ENCODE data around the gene GSTO1.
"Not testable (repeated sequence)": the region's sequence is repeated elsewhere in the genome, so short reads cannot be mapped to it uniquely, and the experiment has no call there.

GSTO1 gene

GRCh38 chr10:104242545-104242944 lies 12.1 kb upstream of the GSTO1 start:
- TF ChIP-seq, protein P1, sequence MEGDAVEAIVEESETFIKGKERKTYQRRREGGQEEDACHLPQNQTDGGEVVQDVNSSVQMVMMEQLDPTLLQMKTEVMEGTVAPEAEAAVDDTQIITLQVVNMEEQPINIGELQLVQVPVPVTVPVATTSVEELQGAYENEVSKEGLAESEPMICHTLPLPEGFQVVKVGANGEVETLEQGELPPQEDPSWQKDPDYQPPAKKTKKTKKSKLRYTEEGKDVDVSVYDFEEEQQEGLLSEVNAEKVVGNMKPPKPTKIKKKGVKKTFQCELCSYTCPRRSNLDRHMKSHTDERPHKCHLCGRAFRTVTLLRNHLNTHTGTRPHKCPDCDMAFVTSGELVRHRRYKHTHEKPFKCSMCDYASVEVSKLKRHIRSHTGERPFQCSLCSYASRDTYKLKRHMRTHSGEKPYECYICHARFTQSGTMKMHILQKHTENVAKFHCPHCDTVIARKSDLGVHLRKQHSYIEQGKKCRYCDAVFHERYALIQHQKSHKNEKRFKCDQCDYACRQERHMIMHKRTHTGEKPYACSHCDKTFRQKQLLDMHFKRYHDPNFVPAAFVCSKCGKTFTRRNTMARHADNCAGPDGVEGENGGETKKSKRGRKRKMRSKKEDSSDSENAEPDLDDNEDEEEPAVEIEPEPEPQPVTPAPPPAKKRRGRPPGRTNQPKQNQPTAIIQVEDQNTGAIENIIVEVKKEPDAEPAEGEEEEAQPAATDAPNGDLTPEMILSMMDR (IDR thresholded peaks at IDR 0.05; ENCODE audit: poor library complexity, severe bottlenecking) = no peak
- H3K4me3 ChIP-seq (ENCODE audit: severe bottlenecking) = no peak overlapping the region
- no peaks in the 10 kb centered on the region for H3K36me3 ChIP-seq (ENCODE audit: low read depth)
- no peak for ATAC-seq (ENCODE audit: low read depth)
- H3K9me3 ChIP-seq (ENCODE audit: severe bottlenecking) = no peaks in the 10 kb centered on the region
- no peaks in the 10 kb centered on the region for H3K4me1 ChIP-seq (ENCODE audit: insufficient read depth, poor library complexity, severe bottlenecking)
- no peak for DNase-seq (ENCODE audit: low spot score)
- no peaks in the 10 kb centered on the region for H3K27me3 ChIP-seq (ENCODE audit: insufficient read depth, poor library complexity, severe bottlenecking)
- no peak overlapping the region for H3K27ac ChIP-seq (ENCODE audit: poor library complexity, severe bottlenecking)

DNA sequence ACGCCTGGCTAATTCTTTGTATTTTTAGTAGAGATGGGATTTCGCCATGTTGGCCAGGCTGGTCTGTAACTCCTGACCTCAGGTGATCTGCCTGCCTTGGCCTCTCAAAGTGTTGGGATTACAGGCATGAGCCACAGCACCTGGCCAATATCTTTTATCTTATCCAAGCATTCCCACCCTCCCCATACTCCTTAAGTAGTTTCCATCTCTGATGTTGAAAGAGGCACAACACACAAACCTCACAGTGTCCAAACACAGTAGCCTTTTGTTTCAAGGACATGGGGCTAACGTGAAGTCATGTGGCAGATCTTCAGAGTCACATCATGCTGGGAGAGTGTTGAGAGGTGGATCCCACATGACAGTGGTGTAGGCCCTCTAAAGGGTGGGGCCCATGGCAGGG lies 11.7 kb upstream of the GSTO1 start:
- not testable (repeated sequence) for H3K27ac ChIP-seq (ENCODE audit: poor library complexity, severe bottlenecking); H3K27me3 ChIP-seq (ENCODE audit: insufficient read depth, poor library complexity, severe bottlenecking); H3K36me3 ChIP-seq (ENCODE audit: low read depth); H3K4me3 ChIP-seq (ENCODE audit: severe bottlenecking); ATAC-seq (ENCODE audit: low read depth); H3K9me3 ChIP-seq (ENCODE audit: severe bottlenecking); DNase-seq (ENCODE audit: low spot score); H3K4me1 ChIP-seq (ENCODE audit: insufficient read depth, poor library complexity, severe bottlenecking)

GRCh38 chr10:104243512-104243911 lies 11.2 kb upstream of the GSTO1 start:
- Histone ChIP-seq H3K27me3 (ENCODE audit: insufficient read depth, poor library complexity, severe bottlenecking) (no peaks in the 10 kb centered on the region), H3K4me1 (ENCODE audit: insufficient read depth, poor library complexity, severe bottlenecking) (no peaks in the 10 kb centered on the region), H3K4me3 (ENCODE audit: severe bottlenecking) (no peak overlapping the region), H3K27ac (ENCODE audit: poor library complexity, severe bottlenecking) (no peak overlapping the region), H3K36me3 (ENCODE audit: low read depth) (no peaks in the 10 kb centered on the region), H3K9me3 (ENCODE audit: severe bottlenecking) (no peaks in the 10 kb centered on the region)
- no peak for DNase-seq (ENCODE audit: low spot score)
- ATAC-seq (ENCODE audit: low read depth) = no peak
- TF ChIP-seq, protein P1 (IDR thresholded peaks at IDR 0.05; ENCODE audit: poor library complexity, severe bottlenecking) = no peak

DNA sequence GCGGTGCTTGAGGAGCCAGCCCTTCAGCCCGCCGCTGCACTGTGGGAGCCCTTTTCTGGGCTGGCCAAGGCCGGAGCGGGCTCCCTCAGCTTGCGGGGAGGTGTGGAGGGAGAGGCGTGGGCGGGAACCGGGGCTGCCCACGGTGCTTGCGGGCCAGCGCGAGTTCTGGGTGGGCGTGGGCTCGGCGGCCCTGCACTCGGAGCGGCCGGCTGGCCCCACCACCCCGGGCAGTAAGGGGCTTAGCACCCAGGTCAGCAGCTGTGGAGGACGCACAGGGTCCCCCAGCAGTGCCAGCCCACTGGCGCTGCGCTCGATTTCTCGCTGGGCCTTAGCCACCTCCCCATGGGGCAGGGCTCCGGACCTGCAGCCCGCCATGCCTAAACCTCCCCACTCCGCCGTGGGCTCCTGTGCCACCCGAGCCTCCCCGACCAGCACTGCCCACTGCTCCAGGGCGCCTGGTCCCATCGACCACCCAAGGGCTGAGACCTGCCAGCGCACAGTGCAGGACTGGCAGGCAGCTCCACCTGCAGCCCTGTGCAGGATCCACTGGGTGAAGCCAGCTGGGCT lies 9.5 kb upstream of the GSTO1 start:
- H3K27me3 ChIP-seq (ENCODE audit: insufficient read depth, poor library complexity, severe bottlenecking) = no peaks in the 10 kb centered on the region
- no peaks in the 10 kb centered on the region for H3K36me3 ChIP-seq (ENCODE audit: low read depth)
- H3K4me1 ChIP-seq (ENCODE audit: insufficient read depth, poor library complexity, severe bottlenecking) = no peaks in the 10 kb centered on the region
- no peak overlapping the region for H3K4me3 ChIP-seq (ENCODE audit: severe bottlenecking)
- H3K27ac ChIP-seq (ENCODE audit: poor library complexity, severe bottlenecking) = no peak overlapping the region
- no peaks in the 10 kb centered on the region for H3K9me3 ChIP-seq (ENCODE audit: severe bottlenecking)
- TF ChIP-seq, protein P1 (IDR thresholded peaks at IDR 0.05; ENCODE audit: poor library complexity, severe bottlenecking) = no peak
- no peak for DNase-seq (ENCODE audit: low spot score)
- ATAC-seq (ENCODE audit: low read depth) = no peak

GRCh38 chr10:104246976-104247375 lies 7.7 kb upstream of the GSTO1 start:
- no peak overlapping the region for H3K4me3 ChIP-seq (ENCODE audit: severe bottlenecking)
- H3K27ac ChIP-seq (ENCODE audit: poor library complexity, severe bottlenecking) = no peak overlapping the region
- DNase-seq (ENCODE audit: low spot score) (no peak), ATAC-seq (ENCODE audit: low read depth) (peak; percentile 64; the same call in 2 of the 3 replicates)
- H3K9me3 ChIP-seq (ENCODE audit: severe bottlenecking) = no peaks in the 10 kb centered on the region
- H3K4me1 ChIP-seq (ENCODE audit: insufficient read depth, poor library complexity, severe bottlenecking) = no peaks in the 10 kb centered on the region
- H3K27me3 ChIP-seq (ENCODE audit: insufficient read depth, poor library complexity, severe bottlenecking) = no peaks in the 10 kb centered on the region
- TF ChIP-seq, protein P1 (IDR thresholded peaks at IDR 0.05; ENCODE audit: poor library complexity, severe bottlenecking) = no peak
- H3K36me3 ChIP-seq (ENCODE audit: low read depth) = no peaks in the 10 kb centered on the region
